Left lobe of liver (tissue), 2 donors: Measurements from ENCODE around the gene KCNIP4. TPM values are rescaled to one million over a fixed set of nuclear protein-coding genes. Genes with fewer than 3 reads are reported as not detected.

Experiments
- ATAC-seq: fragments of 200-7000 bp; cut with Tn5 transposase; one replicate; pipeline ENCODE4 v1.9.1; 2020; ENCODE audit warnings: mild to moderate bottlenecking, moderate library complexity
- DNase-seq: peaks from one replicate; pipeline ENCODE4 v3.0.0-alpha.2; 2020; ENCODE audit warnings: low spot score
- total RNA-seq: library from RNA; stranded (reverse); gene quantifications from one replicate; pipeline ENCODE4 v1.2.1, GENCODE V29; 2021
- donor health status: DM: no; HTN: no; CAD: no; lungs with moderate emphysema.
- donor health status: DM: no; HTN: yes; CAD: no.

Gene KCNIP4
- total RNA-seq, 1 donor from 2014 or later = not detected

DNA sequence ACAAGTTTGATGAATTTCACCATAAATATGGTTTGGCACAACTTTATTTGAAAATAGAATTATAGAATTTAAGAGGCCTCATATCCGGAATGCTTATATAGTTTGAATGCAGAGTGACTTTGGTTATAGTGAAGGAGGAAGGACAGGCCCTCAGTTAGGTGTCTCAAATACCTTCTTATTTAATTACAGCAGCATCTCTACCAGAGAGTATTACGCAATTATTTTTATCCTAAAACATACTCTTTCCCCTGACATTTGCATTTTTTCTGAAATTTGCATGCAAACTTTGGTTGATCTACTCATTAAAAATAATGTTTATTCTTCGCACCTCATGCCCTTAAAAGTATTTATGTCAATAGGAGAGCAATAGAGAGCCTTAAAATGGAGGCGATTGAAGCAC lies 942.9 kb downstream of the KCNIP4 start:
- no peak for DNase-seq
- no peak for ATAC-seq

GRCh38 chr4:21002976-21003375 lies 945.6 kb downstream of the KCNIP4 start:
- DNase-seq = no peak
- no peak for ATAC-seq

- no peak for ATAC-seq
These were observed 946.3 kb downstream of the KCNIP4 start for GRCh38 chr4:21002286-21002685.

DNA sequence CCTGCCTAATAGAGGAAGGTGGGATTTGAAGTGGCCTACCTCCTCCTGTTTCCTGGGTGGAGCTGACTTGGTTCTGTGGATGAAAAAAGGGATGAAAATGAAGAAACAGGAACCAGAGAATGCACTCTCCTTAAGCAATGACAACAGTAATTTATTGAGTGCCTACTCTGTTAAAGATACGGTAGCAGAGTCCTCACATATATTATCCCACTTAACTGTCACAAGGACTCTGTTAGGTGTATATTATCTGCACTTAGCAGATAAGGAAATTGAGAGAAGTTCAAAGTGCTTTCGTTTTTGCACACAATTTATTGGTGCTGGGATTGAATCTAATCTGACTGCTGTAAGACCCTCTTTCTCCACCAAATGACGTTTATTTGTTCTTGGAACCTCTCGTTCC lies 947.1 kb downstream of the KCNIP4 start:
- DNase-seq = no peak

More at GRCh38 chr4:21002286-21002685, 946.3 kb downstream of the KCNIP4 start:
- no peak for DNase-seq

DNA sequence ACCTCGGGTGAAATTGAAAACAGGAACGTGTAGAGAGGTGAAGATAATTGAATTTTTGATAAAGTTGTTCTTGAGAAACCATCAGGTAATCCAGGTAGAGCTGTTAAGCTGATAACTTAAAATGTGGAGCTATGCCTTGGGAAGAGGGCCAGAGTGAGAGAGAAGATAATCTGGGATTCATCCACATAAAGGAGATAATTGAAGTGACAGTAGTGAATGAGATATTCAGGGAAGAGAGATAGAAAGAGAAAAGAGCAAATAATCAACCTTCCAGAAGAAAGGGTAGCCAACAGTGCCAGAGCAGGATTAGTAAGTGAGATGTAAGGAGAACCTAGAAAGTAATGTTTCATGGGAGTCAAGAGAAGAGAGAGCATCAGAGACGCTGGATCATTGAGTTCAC lies 950.7 kb downstream of the KCNIP4 start:
- DNase-seq = no peak
- no peak for ATAC-seq

More for the DNA sequence above, 947.1 kb downstream of the KCNIP4 start:
- no peak for ATAC-seq

- DNase-seq (no peak), ATAC-seq (no peak)
These were observed 953.0 kb downstream of the KCNIP4 start for GRCh38 chr4:20995610-20996009.

- ATAC-seq = no peak
- DNase-seq = no peak
These were observed 953.6 kb downstream of the KCNIP4 start for GRCh38 chr4:20995015-20995414.

DNA sequence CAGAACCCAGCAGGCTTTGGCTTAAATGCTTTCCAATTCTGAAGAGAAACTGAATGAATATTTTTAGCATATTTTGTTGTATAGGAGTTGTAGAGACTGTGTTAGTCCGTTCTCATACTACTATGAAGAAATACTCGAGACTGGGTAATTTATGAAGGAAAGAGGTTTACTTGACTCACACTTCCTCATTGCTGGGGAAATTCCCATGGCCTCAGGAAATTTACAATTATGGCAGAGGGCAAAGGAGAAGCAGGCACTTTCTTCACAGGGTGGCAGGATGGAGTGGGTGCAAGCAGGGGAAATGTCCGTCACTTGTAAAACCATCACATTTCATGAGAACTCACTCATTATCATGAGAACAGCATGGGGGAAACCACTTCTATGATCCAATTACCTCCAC lies 956.6 kb downstream of the KCNIP4 start:
- DNase-seq (no peak), ATAC-seq (no peak)

GRCh38 chr4:20987191-20987590 lies 961.4 kb downstream of the KCNIP4 start:
- DNase-seq = no peak
- no peak for ATAC-seq

GRCh38 chr4:20984576-20984836 lies 964.1 kb downstream of the KCNIP4 start:
- ATAC-seq = no peak
- no peak for DNase-seq

DNA sequence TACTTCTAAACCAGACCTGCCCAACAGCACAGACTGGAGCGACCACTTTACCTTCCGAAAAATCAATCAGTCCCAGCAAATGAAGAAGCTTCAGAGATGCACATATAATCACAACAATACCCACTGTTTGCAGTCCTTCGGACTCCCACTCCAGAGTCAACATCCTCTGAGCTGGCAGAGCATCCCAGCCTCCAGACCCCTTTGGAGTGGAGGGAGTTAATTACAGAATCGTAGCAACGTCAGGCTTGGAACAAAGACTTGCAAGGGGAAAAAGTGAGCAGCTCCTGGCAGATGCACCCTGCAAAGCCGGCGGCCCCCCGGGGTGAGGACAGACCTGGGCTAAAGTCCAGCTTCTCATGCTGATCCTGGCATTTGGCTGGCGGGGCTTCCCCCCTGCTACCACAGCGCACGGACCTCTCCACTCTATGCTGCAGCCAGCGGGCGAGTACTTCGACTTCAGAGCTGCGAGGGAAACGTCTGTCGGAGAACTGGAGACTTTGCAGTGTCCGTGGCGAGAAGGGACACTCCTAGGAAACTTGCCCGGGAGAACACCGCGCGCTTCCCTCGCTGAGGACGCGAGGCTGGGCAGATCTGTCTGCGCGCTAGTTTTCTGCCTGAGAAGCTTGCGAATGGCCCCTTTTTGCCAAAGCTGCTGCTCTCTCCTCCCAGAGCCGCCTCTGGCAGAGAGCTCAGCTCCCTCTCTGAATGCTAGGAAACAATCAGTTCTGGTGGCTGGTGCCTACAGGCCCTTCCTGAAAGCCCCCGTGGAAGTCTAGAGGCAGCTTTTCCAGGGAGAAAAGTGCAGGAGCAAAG lies 964.6 kb downstream of the KCNIP4 start:
- ATAC-seq = no peak
- no peak for DNase-seq

- ATAC-seq (no peak), DNase-seq (no peak)
These were observed 966.0 kb downstream of the KCNIP4 start for GRCh38 chr4:20982544-20982943.

DNA sequence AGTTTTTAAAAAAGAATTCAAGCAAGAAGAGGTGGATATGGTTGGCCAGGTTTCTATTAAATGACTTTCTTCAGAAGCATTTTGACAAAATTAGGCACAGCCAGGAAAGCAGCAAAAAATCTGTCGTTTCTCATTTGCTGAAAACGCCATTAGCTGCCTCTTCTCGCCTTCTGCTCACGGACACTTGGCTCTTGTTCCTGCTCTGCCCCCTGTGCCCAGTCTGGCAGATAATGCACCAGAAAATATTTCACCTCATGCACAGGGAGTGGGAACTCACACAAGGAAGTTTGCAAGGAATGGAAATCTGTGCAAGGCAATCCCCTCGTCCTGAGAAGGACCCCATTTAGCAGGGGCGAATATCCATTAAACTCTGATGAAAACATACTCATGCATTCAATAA lies 988.3 kb downstream of the KCNIP4 start:
- ATAC-seq = no peak
- DNase-seq = no peak

DNA sequence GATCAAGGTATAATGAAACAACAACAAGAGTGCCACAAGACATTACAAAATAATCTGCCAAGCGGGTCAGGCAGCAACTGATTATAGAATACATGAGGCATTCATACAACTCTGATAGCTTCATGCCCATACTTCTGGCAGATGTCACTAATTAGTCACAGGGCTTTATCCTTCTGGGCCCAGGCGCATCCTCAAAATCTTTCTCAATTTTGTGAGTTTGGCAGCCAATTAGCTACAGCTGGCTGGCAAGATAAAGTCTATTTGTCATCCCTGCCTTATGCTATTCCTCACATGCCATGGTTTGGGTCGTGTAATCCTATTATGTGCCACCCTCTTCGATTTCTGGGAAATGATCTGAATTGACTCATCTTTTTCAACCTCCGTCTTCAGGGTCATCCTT lies 994.0 kb downstream of the KCNIP4 start:
- DNase-seq (no peak), ATAC-seq (no peak)

GRCh38 chr4:20944961-20945360 lies 1003.6 kb downstream of the KCNIP4 start:
- no peak for ATAC-seq
- no peak for DNase-seq

- DNase-seq (no peak), ATAC-seq (no peak)
These were observed 1004.1 kb downstream of the KCNIP4 start for GRCh38 chr4:20944451-20944850.

GRCh38 chr4:20938204-20938603 lies 1010.4 kb downstream of the KCNIP4 start:
- DNase-seq = no peak
- no peak for ATAC-seq

- ATAC-seq (no peak), DNase-seq (no peak)
These were observed 1022.0 kb downstream of the KCNIP4 start for GRCh38 chr4:20926529-20926928.

- DNase-seq = no peak
- no peak for ATAC-seq
These were observed 1023.4 kb downstream of the KCNIP4 start for GRCh38 chr4:20925176-20925575.

- DNase-seq (no peak), ATAC-seq (no peak)
These were observed 1025.6 kb downstream of the KCNIP4 start for GRCh38 chr4:20922962-20923361.

GRCh38 chr4:20916106-20916505 lies 1032.5 kb downstream of the KCNIP4 start:
- ATAC-seq (no peak), DNase-seq (no peak)

DNA sequence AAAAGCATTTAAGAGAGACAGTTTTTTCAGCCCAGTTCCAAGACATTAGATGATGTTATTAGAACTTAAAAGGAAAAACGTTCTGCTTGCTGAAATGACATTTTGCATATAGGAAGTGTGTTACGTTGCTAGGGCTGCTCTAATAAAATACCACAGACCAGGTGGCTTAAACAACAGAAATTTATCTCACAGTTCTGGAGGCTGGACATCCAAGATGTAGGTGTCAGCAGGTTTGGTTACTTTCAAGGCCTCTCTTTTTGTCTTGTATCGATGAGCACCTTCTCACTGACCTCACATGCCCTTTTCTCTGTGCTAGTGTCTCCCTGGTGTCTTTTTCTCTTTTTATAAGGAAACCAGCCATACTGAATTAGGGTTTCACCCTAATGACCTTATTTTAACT lies 1043.6 kb downstream of the KCNIP4 start:
- ATAC-seq (no peak), DNase-seq (no peak)

GRCh38 chr4:20901851-20902250 lies 1046.7 kb downstream of the KCNIP4 start:
- DNase-seq (no peak), ATAC-seq (no peak)
